NCI-H446 treated with DMSO at 0.1 percent for 48 hours (cell line): ENCODE results near the gene KDM1B.

ENCODE experiments used
- DNase-seq: peaks from one replicate; lab custom pipeline; 2025; lab: John Stamatoyannopoulos, UW

KDM1B gene

GRCh38 chr6:18262702-18263417 lies 107.6 kb downstream of the KDM1B start:
- DNase-seq, result no peak

- no peak for DNase-seq
Measured at GRCh38 chr6:18263418-18264218, 108.4 kb downstream of the KDM1B start.

DNA sequence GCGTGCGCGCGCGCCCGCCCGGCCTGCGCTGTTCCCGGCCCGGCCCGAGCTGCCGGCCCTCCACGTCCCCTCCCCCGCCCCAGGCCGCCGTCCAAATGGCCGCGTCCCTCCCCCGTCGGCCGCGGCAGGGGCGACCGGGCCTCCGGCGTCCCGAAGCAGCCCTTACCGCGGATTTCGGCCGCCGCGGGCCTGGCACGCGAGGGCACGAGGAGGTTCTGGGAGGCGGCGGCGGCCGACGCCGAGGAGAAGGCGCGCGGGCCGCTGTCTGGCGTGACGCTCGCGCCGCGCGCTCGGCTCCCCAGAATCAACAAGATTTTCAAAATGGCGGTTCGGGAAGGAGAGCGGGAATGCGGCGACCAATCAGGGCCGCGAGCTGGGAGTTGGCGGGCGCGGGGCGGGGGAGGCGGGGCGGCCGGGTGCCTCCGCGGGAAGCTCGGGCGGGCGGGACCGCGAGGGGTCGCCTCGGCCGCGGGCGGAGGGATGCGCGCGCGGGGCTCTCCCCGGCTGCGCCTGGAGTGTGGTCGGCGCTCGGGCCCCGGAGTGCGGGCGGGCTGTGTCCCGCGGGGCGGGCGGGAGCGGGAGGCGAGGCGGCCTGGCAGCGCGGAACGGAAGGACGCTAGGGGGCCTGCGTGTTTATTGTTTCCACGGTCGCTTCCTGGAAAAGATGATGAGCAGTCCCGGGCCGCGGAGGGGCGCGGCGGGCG lies 109.1 kb downstream of the KDM1B start, which contains the start of gene DEK:
DEK (minus strand) TSS at position 312 of the 704 bp plus-strand sequence. CDS start 543 bp downstream, outside the sequence.
- DNase-seq, result peak; percentile 78

GRCh38 chr6:18264923-18265377 lies 109.7 kb downstream of the KDM1B start:
- no peak for DNase-seq

- DNase-seq, result no peak
Measured at GRCh38 chr6:18265787-18266522, 110.7 kb downstream of the KDM1B start.

DNA sequence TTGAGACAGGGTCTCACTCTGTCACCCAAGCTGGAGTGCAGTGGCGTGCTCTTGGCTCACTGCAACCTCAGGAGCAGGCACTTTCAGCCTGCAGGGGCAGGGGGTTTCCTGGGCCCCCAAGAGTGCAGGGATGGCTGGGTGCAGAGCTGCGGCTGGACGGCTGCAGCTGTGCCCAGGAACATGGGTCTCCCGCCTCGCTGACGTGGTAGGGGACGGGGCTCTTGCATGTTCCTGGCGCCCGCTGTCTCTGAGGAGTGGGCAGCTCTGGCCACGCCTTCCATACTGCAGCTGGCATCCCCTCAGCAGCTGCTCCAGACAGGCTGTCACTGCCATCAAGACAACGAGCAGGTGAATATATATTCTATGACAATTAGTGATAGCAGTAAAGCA lies 111.3 kb downstream of the KDM1B start:
- DNase-seq, result no peak

GRCh38 chr6:18268066-18268465 lies 112.8 kb downstream of the KDM1B start:
- no peak for DNase-seq

- DNase-seq, result no peak
Measured at GRCh38 chr6:18269253-18269652, 114.0 kb downstream of the KDM1B start.

DNA sequence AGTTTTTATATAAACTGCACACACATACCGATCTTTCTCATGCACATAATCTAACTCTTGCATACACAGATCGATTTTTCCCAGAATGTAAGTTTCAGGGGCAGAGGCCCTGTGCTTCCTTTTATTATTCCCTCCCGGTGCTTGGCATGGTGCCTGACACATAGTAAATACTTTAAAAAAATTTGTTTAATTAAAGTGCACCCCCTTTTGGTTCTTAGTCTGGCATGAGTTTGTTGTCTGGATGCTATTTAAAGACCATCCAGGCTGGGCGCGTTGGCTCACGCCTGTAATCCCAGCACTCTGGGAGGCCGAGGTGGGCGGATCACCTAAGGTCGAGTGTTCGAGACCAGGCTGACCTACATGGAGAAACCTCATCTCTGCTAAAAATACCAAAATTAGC lies 114.5 kb downstream of the KDM1B start:
- DNase-seq, result no peak

GRCh38 chr6:18270216-18270615 lies 115.0 kb downstream of the KDM1B start:
- DNase-seq, result no peak
